HG03159 (cell line): ENCODE measurements around the gene PATE4.
"Not testable (repeated sequence)": the region's sequence is repeated elsewhere in the genome, so short reads cannot be mapped to it uniquely, and the experiment has no call there.

Experiments
- ATAC-seq: cut with Tn5 transposase; IDR thresholded peaks from one replicate; pipeline ENCODE4 v1.9.1; 2021; ENCODE audit warnings: mild to moderate bottlenecking, moderate library complexity; ENCODE audit not compliant: unreplicated experiment

PATE4 gene

GRCh38 chr11:125833016-125833415, at the start of gene PATE4:
PATE4 (plus strand) TSS chr11:125833316; CDS start chr11:125833360, 44 bp downstream.
- no peak for ATAC-seq

- no peak for ATAC-seq
These were observed 48.4 kb upstream of the PATE4 start for GRCh38 chr11:125784678-125785077.

DNA sequence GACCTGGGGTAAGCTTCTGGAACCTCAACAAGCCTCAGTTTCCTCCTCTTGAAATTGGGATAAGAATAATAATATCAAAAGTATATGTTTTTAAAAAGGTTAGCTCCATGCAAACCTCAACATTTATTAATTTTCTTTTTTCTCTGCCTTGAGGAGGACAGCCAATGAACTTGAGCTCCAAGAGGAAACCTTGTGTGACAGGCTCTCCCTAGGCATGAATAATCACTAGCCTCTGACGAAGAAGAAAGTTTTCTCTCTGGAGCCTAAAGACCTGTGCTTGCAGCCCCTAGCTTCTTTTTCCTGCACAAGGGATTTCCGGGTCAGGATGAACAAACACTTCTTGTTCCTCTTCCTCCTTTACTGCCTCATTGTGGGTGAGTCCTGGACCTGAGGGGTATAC, 45.3 kb upstream of the PATE4 start, which contains the start of gene PATE3:
TSS of gene PATE3 (plus strand) at position 301 of the 400 bp plus-strand sequence. CDS start at position 326, 25 bp downstream.
- no peak for ATAC-seq

DNA sequence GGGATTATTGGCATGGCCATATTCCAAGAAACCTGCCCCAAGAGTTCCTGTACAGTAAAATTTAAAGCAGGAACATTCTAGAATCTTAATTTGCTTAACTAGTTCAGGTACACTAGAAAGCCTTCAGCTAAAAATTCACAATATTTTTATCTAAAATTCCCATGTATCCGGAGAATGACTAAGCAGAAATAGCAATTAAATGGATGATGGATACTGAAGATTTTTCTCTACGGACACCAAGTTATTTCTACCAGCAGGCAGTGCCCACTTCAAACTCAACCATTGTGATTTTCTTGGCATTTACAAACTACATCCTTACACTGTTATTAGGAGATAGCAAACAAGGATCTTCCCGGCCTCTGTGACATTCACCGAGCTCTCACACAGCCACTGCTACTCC, 42.3 kb upstream of the PATE4 start:
- no peak for ATAC-seq

DNA sequence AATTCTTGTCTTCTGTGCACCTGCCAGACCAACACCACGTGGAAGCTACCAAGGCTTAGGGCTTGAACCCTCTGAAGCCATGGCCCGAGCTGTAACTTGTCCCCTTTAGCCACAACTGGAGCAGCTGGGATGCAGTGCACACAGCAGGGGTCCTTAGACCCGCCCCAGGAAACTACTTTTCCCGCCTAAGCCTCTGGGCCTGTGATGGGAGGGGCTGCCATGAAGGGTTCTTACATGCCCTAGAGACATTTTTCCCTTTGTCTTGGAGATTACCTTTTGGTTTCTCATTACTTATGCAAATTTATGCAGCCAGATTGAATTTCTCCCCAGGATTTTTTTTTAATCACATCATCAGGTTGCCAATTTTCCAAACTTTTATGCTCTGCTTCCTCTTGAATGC, 35.5 kb upstream of the PATE4 start:
- ATAC-seq: no peak

GRCh38 chr11:125799808-125800207, 33.3 kb upstream of the PATE4 start:
- no peak for ATAC-seq

DNA sequence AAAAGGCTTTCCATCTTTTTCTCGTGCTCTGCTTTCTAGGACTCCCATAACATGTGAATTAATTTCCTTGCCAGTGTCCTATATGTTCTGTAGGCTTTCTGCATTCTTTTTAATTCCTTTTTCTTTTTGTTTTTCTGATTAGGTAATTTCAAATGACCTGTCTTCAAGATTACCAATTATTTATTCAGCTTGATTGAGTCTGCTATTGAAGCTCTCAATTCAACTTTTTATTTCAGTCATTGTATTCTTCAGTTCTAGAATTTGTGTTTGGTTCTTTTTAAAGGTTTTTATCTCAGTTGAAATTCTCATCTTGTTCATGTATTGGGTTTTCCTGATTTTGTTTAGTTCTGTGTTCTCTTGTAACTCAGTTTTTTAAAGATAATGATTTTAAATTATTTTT, 30.7 kb upstream of the PATE4 start:
- no peak for ATAC-seq

- ATAC-seq: no peak
These were observed 25.2 kb upstream of the PATE4 start for GRCh38 chr11:125807909-125808308.

DNA sequence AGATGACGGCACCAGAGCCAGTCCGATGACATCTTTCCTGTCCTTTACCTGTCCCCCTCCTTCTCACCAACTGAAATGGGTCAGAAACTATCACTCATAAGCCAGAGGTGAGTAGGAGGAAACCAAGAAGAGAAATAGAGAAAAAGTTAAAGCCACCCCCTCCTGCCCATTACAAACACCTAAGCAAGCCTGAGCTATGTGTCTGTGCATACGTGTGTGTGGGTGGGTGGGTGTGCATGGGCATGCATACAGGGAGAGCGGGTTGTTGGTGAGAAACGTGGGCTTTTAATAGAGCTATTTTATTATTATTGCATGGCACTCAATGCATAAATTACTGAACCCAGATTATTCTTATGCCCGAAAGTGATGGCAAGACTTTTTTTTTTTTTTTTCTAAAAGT, 2.6 kb downstream of the PATE4 start:
- no peak for ATAC-seq

DNA sequence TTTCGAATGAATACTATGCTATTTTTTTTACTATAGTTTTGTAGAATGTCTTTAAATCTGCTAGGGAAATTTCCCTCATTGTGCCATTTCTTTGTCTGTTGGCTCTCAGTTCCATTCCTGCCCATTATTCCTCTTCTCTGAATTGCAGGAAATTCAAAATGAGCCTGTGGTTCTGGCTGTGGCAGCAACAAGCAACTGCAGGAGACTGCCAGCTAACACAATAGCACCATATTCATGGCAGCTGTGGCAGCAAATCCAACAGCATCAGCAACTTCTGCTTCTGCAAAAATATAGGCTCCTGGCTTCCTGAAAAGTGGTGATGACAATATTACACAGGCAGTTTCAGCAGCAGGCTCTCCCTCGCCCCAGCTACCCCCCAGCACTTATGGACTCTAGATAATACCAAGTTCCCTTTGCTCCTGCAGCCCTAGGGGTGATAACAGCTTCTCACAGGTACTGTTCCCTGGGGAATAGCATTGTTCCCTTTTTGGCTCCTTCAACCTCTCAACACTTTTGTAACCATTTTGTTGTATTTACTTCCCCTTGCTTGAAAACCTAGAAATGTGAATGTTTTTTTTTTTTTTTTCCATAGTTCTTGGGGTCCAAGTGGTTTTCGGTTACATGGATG, 9.3 kb downstream of the PATE4 start:
- ATAC-seq: no peak

GRCh38 chr11:125846188-125846587, 13.1 kb downstream of the PATE4 start:
- ATAC-seq: no peak

DNA sequence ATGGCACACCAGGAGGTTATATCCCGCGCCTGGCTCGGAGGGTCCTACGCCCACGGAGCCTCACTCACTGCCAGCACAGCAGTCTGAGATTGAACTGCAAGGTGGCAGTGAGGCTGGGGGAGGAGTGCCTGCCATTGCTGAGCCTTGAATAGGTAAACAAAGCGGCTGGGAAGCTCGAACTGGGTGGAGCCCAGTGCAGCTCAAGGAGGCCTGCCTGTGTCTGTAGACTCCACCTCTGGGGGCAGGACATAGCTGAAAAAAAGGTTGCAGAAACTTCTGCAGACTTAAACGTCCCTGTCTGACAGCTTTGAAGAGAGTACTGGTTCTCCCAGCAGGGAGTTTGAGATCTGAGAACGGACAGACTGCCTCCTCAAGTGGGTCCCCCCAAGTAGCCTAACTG, 24.6 kb downstream of the PATE4 start:
- not testable (repeated sequence) for ATAC-seq

GRCh38 chr11:125862786-125863185, 29.7 kb downstream of the PATE4 start:
- not testable (repeated sequence) for ATAC-seq

GRCh38 chr11:125865354-125865753, 32.2 kb downstream of the PATE4 start:
- not testable (repeated sequence) for ATAC-seq

DNA sequence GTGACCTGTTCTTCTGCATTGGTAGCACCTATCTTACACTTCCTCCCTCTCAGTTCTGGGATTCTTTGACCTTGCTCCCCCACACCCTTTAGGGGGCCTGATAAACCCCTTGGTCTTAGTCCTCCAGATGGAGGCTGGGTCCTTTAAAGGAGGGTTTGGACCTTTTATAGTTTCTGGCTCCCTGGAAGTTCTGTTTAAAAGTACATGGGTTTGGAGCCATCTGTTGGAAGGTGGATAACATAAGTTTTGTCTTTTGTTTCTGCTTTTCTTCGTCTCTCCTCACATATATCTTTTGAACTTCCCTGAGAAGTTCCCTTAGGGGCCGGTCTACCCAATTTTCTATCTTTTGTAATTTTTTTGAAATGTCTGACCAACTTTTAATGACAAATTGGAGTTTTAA, 36.4 kb downstream of the PATE4 start:
- ATAC-seq: no peak

GRCh38 chr11:125871391-125872137, 38.4 kb downstream of the PATE4 start:
- ATAC-seq: no peak

- no peak for ATAC-seq
These were observed 39.0 kb downstream of the PATE4 start for GRCh38 chr11:125872138-125872491.

GRCh38 chr11:125873881-125874555, 40.9 kb downstream of the PATE4 start:
- no peak for ATAC-seq

- ATAC-seq: no peak
These were observed 41.5 kb downstream of the PATE4 start for GRCh38 chr11:125874556-125875124.

DNA sequence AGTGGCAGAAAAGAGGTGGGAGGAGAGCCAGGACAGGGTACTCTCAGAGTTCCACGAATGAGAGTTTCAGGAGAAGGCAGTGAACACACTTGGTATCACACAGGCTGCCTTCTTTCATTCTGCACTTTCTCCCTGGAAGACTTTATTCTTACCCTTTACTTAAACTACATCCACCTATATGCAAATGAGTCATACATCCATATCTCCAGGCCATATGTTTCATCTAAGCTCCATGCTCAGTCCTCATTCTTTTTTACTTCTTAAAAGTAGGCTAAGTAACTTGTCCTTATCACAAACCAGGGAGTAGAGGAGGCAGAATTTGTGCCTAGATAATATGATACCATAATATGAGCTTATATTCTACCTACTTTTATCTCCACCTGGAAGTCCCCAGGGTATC, 48.2 kb downstream of the PATE4 start:
- ATAC-seq: no peak

GRCh38 chr11:125883375-125883774, 50.3 kb downstream of the PATE4 start:
- no peak for ATAC-seq

GRCh38 chr11:125886997-125887372, 53.9 kb downstream of the PATE4 start:
- ATAC-seq: peak; percentile 35
